ENCODE measurements around the gene HNRNPL.

DNA sequence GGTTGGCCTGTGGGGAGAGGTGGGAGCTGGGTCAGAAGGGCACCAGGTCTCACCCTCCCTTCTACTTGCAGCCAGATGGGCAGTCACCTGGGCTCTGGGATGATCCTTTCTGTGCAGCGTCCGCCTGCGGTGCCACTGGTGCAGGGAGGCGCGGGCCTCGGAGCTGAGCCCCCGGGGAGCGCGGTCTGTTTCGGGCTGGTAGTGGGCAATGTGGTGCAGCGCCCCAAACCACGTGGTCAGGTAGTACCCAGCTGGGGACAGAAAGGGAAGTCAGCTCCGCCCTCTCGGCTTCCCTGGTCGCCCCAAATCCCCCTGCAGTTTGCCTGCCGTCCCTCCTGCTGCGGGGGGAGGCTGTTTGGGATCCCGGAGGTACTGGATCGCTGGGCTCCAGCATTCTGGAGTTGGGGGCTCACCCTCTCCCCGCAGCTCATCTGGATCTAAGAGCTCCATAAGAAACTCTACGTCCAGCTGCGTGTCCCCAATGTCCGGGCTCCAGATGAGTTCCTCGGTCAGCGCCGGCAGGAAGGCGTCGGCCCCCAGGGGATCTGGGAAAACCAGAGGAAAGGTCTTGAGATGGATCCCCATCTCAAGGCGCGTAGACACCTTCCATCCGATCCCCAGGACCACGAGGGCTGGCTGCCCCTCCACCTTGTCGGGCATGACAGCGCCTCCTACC lies 19.5 kb upstream of the HNRNPL start:
- TF ChIP-seq, protein P1, sequence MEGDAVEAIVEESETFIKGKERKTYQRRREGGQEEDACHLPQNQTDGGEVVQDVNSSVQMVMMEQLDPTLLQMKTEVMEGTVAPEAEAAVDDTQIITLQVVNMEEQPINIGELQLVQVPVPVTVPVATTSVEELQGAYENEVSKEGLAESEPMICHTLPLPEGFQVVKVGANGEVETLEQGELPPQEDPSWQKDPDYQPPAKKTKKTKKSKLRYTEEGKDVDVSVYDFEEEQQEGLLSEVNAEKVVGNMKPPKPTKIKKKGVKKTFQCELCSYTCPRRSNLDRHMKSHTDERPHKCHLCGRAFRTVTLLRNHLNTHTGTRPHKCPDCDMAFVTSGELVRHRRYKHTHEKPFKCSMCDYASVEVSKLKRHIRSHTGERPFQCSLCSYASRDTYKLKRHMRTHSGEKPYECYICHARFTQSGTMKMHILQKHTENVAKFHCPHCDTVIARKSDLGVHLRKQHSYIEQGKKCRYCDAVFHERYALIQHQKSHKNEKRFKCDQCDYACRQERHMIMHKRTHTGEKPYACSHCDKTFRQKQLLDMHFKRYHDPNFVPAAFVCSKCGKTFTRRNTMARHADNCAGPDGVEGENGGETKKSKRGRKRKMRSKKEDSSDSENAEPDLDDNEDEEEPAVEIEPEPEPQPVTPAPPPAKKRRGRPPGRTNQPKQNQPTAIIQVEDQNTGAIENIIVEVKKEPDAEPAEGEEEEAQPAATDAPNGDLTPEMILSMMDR (IDR thresholded peaks at IDR 0.05): no peak
- TF ChIP-seq POLR2A (IDR thresholded peaks at IDR 0.05) (no peak), POLR2AphosphoS5 (IDR thresholded peaks at IDR 0.05) (no peak)
